Right lobe of liver (tissue), 6 donors: ENCODE data around the gene TYW1. TPM values are rescaled to one million over a fixed set of nuclear protein-coding genes. Genes with fewer than 3 reads are reported as not detected.
"Not testable (repeated sequence)": the region's sequence is repeated elsewhere in the genome, so short reads cannot be mapped to it uniquely, and the experiment has no call there.

Experiments used
- ATAC-seq, 4 donors: fragments of 200-7000 bp; cut with Tn5 transposase; one replicate each; pipeline ENCODE4 v1.9.1; 2020; ENCODE audit warnings: mild to moderate bottlenecking in 4 of 4, moderate library complexity in 4 of 4
- DNase-seq, 3 donors: peaks; one replicate each; pipeline ENCODE4 v3.0.0-alpha.2; 2020
- H3K27ac ChIP-seq, 3 donors: fragments of 200-600 bp; one replicate each; pipeline ENCODE4 v1.8.0; 2022
- H3K27me3 ChIP-seq, 2 donors: fragments of 200-600 bp; one replicate each; pipeline ENCODE4 v1.8.0; 2022
- H3K36me3 ChIP-seq, 4 donors: fragments of 200-600 bp; sonication (generic) in 1 of 4; one replicate each; pipeline versions ENCODE4 v1.5.1 to v1.8.0; 2017 to 2022; ENCODE audit warnings: control low read depth in 1 of 4
- H3K4me1 ChIP-seq, 4 donors: fragments of 200-600 bp; sonication (generic) in 1 of 4; one replicate each; pipeline versions ENCODE4 v1.5.1 to v1.8.0; 2017 to 2022; ENCODE audit warnings: control low read depth in 1 of 4
- H3K4me3 ChIP-seq, 3 donors: fragments of 200-600 bp; one replicate each; pipeline ENCODE4 v1.8.0; 2022
- H3K9me3 ChIP-seq, 4 donors: fragments of 200-600 bp; sonication (generic) in 1 of 4; one replicate each; pipeline versions ENCODE4 v1.5.1 to v1.8.0; 2017 to 2022; ENCODE audit warnings: control low read depth in 1 of 4
- CTCF ChIP-seq, 4 donors: fragments of 200-600 bp in 3 of 4; fragments of 450-650 bp in 1 of 4; IDR thresholded peaks; one replicate each; pipeline versions ENCODE4 v1.5.1 to v1.8.0; 2016 to 2022; ENCODE audit warnings: antibody characterized with exemption in 4 of 4, mild to moderate bottlenecking in 2 of 4
- POLR2A ChIP-seq: fragments of 450-650 bp; IDR thresholded peaks from one replicate; pipeline ENCODE4 v1.6.1; 2017; ENCODE audit warnings: antibody characterized with exemption, mild to moderate bottlenecking
- WGBS: methylation state at CpG from one replicate; pipeline ENCODE4 v1.1.6; 2018; ENCODE audit warnings: low coverage, low lambda C conversion rate; ENCODE audit not compliant: insufficient coverage; ENCODE audit errors: missing lambda C conversion rate; 5-methylcytosine and 5-hydroxymethylcytosine counted together
- intact Hi-C, 2 donors: fragments of 100-400 bp; cut with DNase I; formaldehyde crosslinking; loops; one replicate each; pipeline versions ENCODE4 v1.11.2 to v1.14.1; 2022
- microRNA-seq, 2 donors: library from miRNA; unstranded; fragments of <30 nt; microRNA quantifications; one replicate each; pipeline ENCODE4, GENCODE V29; 2019 to 2020
- small RNA-seq, 2 experiments: library from RNA; depleted of rRNA; stranded (forward); fragments of <200 nt; gene quantifications; one replicate each; pipeline ENCODE3, GENCODE V24; 2016
- total RNA-seq, 6 experiments: library from RNA; depleted of rRNA in 2 of 6; stranded (reverse); fragments of >200 nt in 2 of 6; fragmentation: NEBNext Ultra II Directional in 3 of 6; extraction: Animal tissue kit (Norgen Biotek cat#: 25700) in 3 of 6; gene quantifications; one replicate each; pipeline versions ENCODE4 v1.1.0 to v1.2.4, GENCODE V29; 2016 to 2023
- donor health status: DM: no; HTN: yes; CAD: no.
- donor health status: DM: no; HTN: no; CAD: no.
- donor health status: DM: no; HTN: no; CAD: no.
- donor health status: DM: no; HTN: yes; CAD: no.
- donor health status: DM: no; HTN: yes; CAD: no.

Gene TYW1
- total RNA-seq, 6 experiments from 2014 or later, result 9.6 to 15.2 (median 10.2) TPM

- intact Hi-C loops, result no loop called here
- Histone ChIP-seq H3K4me3 (no peak overlapping the region), H3K4me1 (no peaks in the 10 kb centered on the region), H3K27ac (no peak overlapping the region), H3K36me3 (no peaks in the 10 kb centered on the region), H3K9me3 (no peaks in the 10 kb centered on the region), H3K27me3 (no peaks in the 10 kb centered on the region)
- ATAC-seq (no peak), DNase-seq (no peak)
- TF ChIP-seq CTCF (IDR thresholded peaks at IDR 0.05), result no peak
- TF ChIP-seq POLR2A, result no peak
- WGBS, result 84% methylated on average over 7 of the region's 7 CpGs
Measured at GRCh38 chr7:67267914-67268313, 271.3 kb downstream of the TYW1 start.

- H3K4me1 ChIP-seq, H3K27me3 ChIP-seq, H3K36me3 ChIP-seq, H3K4me3 ChIP-seq, H3K27ac ChIP-seq, H3K9me3 ChIP-seq, DNase-seq, intact Hi-C loops, ATAC-seq: not testable (repeated sequence)
- WGBS, result 89% methylated on average over 2 of the region's 2 CpGs
Measured at GRCh38 chr7:67269916-67270315, 273.3 kb downstream of the TYW1 start.

Small RNA genes lying within 50 kb of the gene (microRNA-seq; reads per million reads assigned to microRNA genes)
- 0 reads per million in 2 donors for gene MIR4650-1

Small RNA genes lying within 50 kb of the gene (small RNA-seq; reads per million reads assigned to genes)
- gene AC073089.1 (0 reads per million in 2 experiments), gene MIR4650-1 (0 reads per million in 2 experiments), gene RN7SL43P (0 reads per million in 2 experiments)

Other genes starting within 250 kb of the TYW1 start
- gene TMEM248, start 75.6 kb upstream of the TYW1 start, total RNA-seq, result 10 to 100 TPM; 53.3 to 76.5 (median 63.2) TPM
- gene SBDS, start 1.2 kb upstream of the TYW1 start, total RNA-seq, result 10 to 100 TPM; 50.5 to 63.1 (median 60.5) TPM